ENCODE data around the gene AKAP6.

The AKAP6 gene

GRCh38 chr14:32817780-32818179 is 488.7 kb downstream of the AKAP6 start:
- no peak overlapping the region for H3K4me3 ChIP-seq (ENCODE audit: low read depth, low read length)
- no peak for DNase-seq (ENCODE audit: low read depth)
- no peak for TF ChIP-seq CTCF (IDR thresholded peaks at IDR 0.05; ENCODE audit: low read depth, low read length, missing control alignments)

GRCh38 chr14:32818581-32818980 is 489.5 kb downstream of the AKAP6 start:
- DNase-seq (ENCODE audit: low read depth): no peak
- no peak overlapping the region for H3K4me3 ChIP-seq (ENCODE audit: low read depth, low read length)
- TF ChIP-seq CTCF (IDR thresholded peaks at IDR 0.05; ENCODE audit: low read depth, low read length, missing control alignments): no peak

GRCh38 chr14:32820181-32820580 is 491.1 kb downstream of the AKAP6 start:
- no peak for TF ChIP-seq CTCF (IDR thresholded peaks at IDR 0.05; ENCODE audit: low read depth, low read length, missing control alignments)
- DNase-seq (ENCODE audit: low read depth): no peak
- no peak overlapping the region for H3K4me3 ChIP-seq (ENCODE audit: low read depth, low read length)

- no peak overlapping the region for H3K4me3 ChIP-seq (ENCODE audit: low read depth, low read length)
- TF ChIP-seq CTCF (IDR thresholded peaks at IDR 0.05; ENCODE audit: low read depth, low read length, missing control alignments): no peak
- DNase-seq (ENCODE audit: low read depth): no peak
Measured at GRCh38 chr14:32820682-32821081, 491.6 kb downstream of the AKAP6 start.

GRCh38 chr14:32821964-32822653 is 493.0 kb downstream of the AKAP6 start:
- no peak for TF ChIP-seq CTCF (IDR thresholded peaks at IDR 0.05; ENCODE audit: low read depth, low read length, missing control alignments)
- no peak overlapping the region for H3K4me3 ChIP-seq (ENCODE audit: low read depth, low read length)
- DNase-seq (ENCODE audit: low read depth): no peak

GRCh38 chr14:32823706-32824105 is 494.6 kb downstream of the AKAP6 start:
- no peak for TF ChIP-seq CTCF (IDR thresholded peaks at IDR 0.05; ENCODE audit: low read depth, low read length, missing control alignments)
- H3K4me3 ChIP-seq (ENCODE audit: low read depth, low read length): no peak overlapping the region
- no peak for DNase-seq (ENCODE audit: low read depth)

- no peak overlapping the region for H3K4me3 ChIP-seq (ENCODE audit: low read depth, low read length)
- no peak for DNase-seq (ENCODE audit: low read depth)
- no peak for TF ChIP-seq CTCF (IDR thresholded peaks at IDR 0.05; ENCODE audit: low read depth, low read length, missing control alignments)
Measured at GRCh38 chr14:32824195-32824594, 495.1 kb downstream of the AKAP6 start.

Measured in GM12864 (cell line).